Activated effector memory CD4-positive, alpha-beta T cell treated with Interleukin-2 at 50 U/mL for 16 hours (primary cell): ENCODE data around the gene NKD1.
A peak's percentile ranks its signal among the peaks of the same experiment; 100 is the strongest.

Experiments used
- DNase-seq: peaks from one replicate; pipeline ENCODE4 v3.0.0-alpha.2; 2020

Gene NKD1

DNA sequence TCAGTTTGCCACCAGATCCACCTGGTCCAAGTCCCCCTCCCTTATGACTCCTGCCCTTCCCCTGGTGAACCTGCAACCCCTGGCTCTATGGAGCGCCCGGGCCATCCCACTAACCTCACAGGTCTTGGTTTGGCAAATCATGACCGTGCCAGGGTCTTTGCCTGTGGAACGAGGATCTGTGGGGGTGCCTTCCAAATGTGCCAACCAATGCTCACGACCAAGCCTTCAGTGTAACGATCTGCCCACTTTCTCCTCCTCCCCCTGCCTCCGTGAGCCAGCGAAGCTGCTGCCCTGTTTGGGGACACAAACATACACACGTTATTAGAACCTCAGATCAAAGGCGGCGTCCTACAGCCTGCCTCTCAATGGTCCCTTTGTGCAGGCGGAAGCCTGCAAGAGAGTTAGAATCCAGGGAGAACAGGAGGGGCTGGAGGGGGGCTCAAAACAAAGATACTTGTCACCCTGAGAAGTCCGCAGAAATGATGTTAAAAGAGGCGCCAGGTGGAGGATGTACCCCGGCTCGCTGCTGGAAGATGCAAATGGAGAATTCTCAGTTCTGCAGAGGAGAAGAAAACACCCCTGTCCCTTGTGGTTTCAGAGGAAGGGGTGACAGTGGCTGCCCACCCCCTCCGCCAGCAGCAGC is 9.0 kb upstream of the NKD1 start:
- no peak for DNase-seq

- no peak for DNase-seq
Measured at GRCh38 chr16:50539822-50540710, 8.1 kb upstream of the NKD1 start.

DNA sequence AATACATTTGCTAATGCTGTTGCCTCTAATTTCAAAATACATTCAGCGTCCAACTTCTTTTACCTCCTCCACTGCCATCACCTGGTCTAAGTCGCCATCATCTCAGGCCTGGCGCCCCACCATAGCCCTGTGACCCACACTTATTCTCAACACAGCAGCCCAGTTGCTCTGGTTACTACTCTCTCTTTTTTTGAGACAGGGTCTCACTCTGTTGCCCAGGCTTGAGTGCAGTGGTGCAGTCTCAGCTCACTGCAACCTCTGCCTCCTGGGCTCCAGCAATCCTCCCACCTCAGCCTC is 7.5 kb upstream of the NKD1 start:
- DNase-seq: no peak

- no peak for DNase-seq
Measured at GRCh38 chr16:50542703-50543102, 5.5 kb upstream of the NKD1 start.

GRCh38 chr16:50546125-50546524 is 2.1 kb upstream of the NKD1 start:
- no peak for DNase-seq

DNA sequence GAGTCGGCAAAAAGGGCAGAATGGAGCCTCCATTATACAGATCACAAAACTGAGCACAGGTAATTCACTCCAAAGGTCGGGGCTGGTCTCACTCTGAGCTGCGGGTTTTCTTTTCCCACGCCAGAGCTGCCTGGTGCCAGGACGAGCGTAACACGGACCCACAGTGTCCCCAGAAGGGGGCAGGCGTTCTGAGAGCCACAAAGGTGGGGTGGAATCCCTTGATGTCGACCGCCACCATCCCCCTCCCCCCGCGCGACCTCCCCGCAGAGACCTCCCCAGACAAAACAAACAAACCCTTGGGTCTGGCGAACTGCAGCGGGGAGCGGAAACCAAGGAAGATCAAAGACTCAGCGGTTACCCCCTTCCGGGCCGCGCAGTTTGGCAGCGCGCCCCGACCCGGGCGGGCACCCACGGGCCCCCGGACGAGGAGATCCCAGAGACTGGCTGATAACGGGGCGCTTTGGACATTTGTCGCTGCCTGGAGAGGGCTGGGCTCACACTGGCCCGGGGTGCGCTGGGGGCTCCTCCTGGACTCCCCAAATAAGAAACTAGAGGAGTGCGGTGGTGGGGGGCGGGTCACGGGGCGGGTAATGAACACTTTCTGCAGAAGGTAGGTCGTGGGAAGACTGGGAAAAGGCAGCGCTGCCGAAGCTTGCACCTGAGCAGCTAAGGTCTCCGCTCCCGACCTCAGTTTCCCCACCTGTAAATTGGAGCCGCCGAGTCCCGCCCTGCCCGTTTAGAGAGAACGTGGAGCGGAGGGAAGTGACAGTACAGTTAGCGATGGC is 664 bp upstream of the NKD1 start:
- peak; percentile 84 for DNase-seq

GRCh38 chr16:50548909-50549560 is 839 bp downstream of the NKD1 start:
- DNase-seq: no peak

DNA sequence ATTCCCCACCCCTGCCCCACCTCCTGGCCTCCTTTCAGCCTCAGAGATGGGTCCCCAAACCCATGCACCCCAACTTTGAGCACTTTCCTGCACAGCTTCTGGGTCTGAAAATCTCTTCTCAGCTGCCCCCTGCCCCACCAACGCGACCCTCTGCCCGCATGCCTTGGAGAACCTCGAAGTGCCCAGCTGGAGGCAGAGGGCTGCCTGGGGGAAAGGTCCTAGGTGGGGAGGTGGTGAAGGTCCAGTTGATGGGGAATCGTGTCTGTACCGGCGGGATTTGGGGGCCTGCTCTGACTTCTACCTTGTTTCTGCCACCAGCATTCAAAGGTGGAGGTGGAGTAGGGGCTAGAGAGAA is 1.3 kb downstream of the NKD1 start:
- no peak for DNase-seq

- DNase-seq: no peak
Measured at GRCh38 chr16:50550035-50550434, 1.8 kb downstream of the NKD1 start.

DNA sequence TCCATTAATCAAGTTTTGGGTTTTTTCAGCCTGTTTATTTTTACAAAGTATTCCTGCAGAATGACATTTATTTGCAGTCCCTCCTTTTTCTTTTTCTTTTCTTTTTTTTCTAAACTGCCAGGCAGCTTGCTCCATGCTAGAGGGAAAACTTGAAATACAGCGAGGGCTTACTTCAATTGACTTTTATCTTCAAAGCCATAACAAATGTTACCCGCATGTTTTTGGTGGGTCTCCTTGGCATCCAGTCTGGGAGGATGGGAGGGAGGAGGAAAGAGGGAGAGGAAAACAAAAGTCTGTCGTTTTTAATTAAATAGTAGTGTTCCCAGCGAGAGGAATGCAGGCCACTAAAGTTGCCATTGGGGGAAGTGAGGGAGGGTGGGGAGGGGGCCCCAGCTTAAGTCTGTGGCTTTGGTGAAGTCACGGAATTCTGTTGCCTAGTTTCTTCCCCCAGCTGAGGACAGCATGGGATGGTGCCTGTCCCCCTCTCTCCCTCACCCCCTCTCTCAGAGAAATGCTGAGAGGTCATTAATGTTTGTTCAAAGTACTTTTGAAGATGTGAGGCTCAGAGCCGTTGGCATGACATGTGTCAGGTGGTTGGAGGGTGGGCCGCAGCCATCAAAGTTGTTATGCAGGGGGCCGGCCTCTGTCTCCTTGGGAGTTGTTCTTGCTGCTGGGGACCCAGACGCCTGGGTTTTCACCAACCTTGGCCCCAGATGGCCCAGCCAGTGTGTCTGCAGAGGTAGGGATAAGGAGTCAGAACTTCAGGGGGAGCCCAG is 2.9 kb downstream of the NKD1 start:
- no peak for DNase-seq

DNA sequence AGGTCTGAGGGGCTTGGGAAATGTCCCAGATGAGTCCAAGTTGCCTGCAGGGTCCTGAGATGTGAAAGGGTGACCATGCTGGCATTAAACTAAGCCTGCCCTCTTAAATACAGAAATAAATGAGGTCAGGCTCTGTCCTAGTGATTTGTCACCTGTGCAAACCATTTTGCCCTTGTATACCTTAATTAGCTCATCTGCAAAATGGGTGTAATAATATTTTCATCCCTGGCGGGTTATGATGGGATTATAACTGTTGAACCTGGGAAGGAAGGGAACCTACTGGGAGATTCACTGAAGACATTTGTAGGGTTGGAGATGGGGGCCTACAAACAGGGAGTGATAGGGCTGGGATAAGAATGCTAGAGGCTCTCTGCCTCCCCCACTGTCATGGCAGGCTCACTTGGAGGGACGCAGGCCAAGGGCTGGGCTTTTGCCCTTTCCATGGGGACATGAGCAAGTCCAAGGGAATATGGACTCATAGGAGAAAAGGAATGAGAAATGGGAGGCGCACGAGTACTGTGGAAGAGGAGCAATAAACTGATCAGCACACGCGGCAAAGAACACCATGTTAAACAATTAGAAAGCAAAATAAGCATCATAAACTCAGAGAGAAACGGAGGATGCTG is 4.4 kb downstream of the NKD1 start:
- no peak for DNase-seq

GRCh38 chr16:50553182-50553710 is 5.0 kb downstream of the NKD1 start:
- no peak for DNase-seq

DNA sequence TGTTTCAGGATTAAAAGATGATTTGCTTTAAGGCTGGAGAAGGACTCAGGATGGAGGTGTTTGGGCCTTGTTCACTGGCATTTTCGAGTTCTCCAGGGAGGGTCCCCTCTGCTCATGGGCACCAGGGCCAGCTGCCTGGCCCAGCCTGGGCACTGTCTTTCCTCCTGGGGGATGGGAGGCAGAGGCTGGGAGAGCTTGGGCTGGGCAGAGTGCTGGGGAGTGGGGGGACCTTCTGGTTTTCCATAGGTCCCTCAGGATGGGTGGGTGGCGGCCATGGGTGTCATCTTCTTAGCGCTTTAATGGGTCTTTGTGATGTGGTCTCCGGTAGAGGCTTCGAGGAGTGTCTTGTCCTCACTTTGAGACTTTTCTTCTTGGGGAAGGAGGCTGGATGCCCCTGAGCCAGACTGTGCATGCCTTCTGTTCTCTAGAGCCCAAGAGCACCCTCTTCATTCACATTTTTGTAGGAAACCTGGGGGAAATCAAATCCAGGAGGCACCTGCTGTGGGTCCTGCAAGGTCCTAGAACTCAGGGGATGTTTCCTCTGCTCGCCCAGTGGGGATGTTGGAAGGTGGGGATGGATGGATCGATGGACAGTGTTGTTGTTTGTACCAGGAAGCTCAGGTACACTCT is 5.7 kb downstream of the NKD1 start:
- no peak for DNase-seq

GRCh38 chr16:50555269-50555875 is 7.2 kb downstream of the NKD1 start:
- DNase-seq: no peak

DNA sequence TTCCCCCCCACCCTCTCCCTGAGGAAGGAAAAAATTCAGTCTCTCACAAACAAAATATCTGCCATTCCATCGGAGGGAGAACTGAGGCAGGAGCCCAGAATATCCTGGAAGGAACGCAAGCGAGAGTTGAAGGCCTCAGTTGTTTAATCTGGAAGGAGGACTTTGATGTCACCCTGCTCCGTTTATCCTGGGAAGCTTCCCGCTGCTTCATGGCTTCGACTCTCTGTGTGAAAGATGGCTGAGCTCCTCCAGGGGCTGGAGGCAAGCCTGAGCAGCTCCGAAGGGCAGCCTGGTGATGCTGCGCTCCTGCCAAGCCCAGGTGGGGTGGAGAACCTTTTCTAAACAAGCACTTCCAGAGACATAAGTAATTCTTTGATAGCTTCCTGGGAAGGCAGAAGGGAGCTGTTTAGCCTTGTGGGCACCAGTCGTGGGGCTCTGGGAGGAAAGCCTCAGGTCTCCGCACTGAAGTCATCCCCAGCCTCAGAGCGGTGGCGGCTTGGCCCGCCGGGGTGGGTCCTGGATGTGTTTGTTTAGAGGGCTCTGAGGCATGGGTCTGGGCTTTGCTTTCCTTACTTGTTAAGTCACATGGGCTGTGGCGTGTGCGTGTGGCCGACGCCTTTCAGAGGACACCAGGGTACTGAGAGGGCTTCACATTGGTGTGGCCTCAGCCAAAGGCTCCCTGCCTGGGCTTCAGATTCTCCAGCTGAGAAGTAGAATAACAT is 7.9 kb downstream of the NKD1 start:
- DNase-seq: no peak

DNA sequence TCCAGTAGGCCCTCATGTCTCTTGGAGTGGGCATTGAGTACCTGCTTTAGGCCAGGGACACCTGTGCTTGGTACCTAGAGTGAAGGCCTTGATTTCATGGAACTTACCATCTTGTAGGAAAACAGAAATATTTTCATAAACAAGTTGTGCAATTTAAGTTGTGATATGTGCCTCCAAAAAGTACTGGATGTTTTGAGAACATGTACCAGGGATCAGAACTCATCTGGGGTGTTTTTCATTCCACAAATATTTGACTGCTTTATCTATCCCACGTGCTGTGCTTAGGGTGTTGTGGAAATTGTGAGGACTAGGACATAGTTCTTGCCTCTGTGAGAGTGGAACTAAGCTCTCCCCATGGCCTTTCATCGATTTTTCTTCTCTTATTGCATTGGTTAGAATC is 8.8 kb downstream of the NKD1 start:
- no peak for DNase-seq

DNA sequence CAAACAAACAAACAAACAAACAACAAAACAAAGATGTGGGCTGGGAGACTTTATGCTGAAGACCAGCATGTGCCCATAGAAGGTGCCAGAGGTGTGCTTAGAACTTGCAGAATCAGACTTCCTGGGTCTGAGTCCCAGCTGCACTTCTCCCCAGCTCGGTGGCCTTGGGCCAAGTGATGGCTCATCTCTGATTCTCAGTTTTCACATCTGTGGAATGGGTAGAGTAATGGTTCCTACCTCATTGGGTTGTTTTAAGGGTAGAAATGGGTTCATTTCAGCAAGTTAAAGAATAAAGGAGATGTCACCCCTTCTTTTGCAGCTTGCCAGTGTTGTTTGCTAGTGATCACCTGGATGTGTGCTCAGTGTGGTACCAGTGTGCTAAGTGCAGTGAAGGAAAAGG is 10.7 kb downstream of the NKD1 start:
- DNase-seq: no peak

DNA sequence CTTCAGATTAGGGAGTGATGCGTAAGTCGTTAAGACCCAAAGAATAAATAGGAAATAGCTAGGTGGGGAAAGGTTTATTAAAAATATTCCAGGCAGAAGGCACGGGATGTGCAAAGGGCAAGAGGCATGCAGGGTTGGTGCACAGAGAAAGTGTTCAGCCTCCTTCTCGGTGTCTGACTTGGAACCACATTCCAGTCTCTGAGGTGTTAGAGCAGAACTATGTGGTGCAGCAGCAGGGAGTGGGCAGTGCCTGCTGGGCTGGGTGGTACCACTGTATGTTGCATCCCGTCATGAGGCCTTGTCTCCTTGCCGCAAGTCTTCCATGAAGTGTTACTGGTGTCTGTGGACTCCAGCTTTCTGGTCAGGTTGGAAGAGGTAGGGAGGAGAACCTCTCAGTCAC is 11.1 kb downstream of the NKD1 start:
- no peak for DNase-seq

DNA sequence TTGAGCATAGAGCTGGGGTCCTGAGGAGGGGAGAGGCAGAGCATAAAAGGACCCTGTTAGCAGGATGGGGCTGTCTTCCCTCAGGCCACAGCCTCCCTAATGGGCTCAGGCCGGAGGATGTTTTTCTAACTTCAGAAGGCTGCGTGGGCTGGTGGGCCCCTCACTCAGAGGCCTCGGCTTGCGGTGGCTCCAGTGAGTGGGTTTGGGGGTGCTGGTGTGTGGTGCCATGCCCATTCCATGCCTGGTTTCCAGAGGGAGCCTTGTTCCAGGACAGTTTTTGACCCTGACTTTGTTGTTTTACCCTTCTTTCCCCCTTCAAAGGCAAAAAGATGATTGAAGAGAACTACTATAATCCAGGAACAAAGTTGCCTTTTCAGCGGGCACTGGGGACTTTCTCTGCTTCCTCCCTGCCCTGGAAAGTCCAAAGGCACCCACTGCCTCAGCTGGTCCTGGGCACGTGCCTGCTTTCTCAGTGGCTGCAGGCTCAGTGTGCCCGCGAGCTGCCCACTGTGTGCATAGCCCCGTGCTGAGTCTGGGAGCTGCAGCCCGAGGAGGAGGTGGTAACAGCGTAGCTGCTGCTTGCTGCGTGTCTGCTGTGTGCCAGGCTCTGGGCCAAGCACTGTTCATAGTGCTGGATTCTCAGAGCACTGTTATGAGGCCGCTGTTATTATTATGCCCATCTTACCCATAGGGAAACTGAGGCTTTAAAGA is 11.8 kb downstream of the NKD1 start:
- DNase-seq: no peak
